Ovary (tissue), 9 donors: ENCODE results near the gene CEP170B. TPM values are rescaled to one million over a fixed set of nuclear protein-coding genes. Genes with fewer than 3 reads are reported as not detected.

ENCODE experiments used
- DNase-seq, 5 donors: peaks; one replicate each; pipeline ENCODE4 v3.0.0-alpha.2; 2019 to 2020
- H3K27ac ChIP-seq, 2 donors: fragments of 200-600 bp; one replicate each; pipeline versions ENCODE4 v1.5.1 to v1.8.0; 2019 to 2022
- H3K27me3 ChIP-seq: fragments of 200-600 bp; one replicate; pipeline ENCODE4 v1.8.0; 2022
- H3K36me3 ChIP-seq: fragments of 200-600 bp; sonication (generic); one replicate; pipeline ENCODE4 v1.5.1; 2019
- H3K4me1 ChIP-seq: one replicate; pipeline ENCODE4 v1.8.1; 2013; ENCODE audit warnings: mild to moderate bottlenecking, moderate library complexity; ENCODE audit not compliant: insufficient read depth
- H3K4me3 ChIP-seq: fragments of 200-600 bp; sonication (generic); one replicate; pipeline ENCODE4 v1.5.1; 2017
- H3K9me3 ChIP-seq, 2 donors: fragments of 200-600 bp in 1 of 2; sonication (generic) in 1 of 2; one replicate each; pipeline versions ENCODE4 v1.5.1 to v1.8.1; 2013 to 2019; ENCODE audit warnings: mild to moderate bottlenecking in 1 of 2, moderate library complexity in 1 of 2
- CTCF ChIP-seq, 3 donors: fragments of 450-650 bp in 2 of 3; fragments of 200-600 bp in 1 of 3; IDR thresholded peaks; one replicate each; pipeline versions ENCODE4 v1.5.1 to v1.8.0; 2016 to 2022; ENCODE audit warnings: antibody characterized with exemption in 3 of 3, mild to moderate bottlenecking in 1 of 3
- EP300 ChIP-seq: sonication (generic); formaldehyde crosslinking; IDR thresholded peaks from one replicate; pipeline ENCODE4 v1.6.1; 2017; ENCODE audit warnings: antibody characterized with exemption
- POLR2A ChIP-seq: fragments of 450-650 bp; IDR thresholded peaks from one replicate; pipeline ENCODE4 v1.6.1; 2017; ENCODE audit warnings: antibody characterized with exemption, mild to moderate bottlenecking, moderate library complexity
- WGBS, 3 donors: extraction: QIAGEN DNeasy Blood & Tissue Kit in 1 of 3; methylation state at CpG; one replicate each; pipeline versions ENCODE4 v1.1.5 to v1.1.7; 2013 to 2017; 5-methylcytosine and 5-hydroxymethylcytosine counted together
- intact Hi-C, 4 donors: fragments of 100-400 bp; cut with DNase I; formaldehyde crosslinking; loops; one replicate each; pipeline versions ENCODE4 v1.11.0 to v1.15.1; 2022 to 2023
- polyA plus RNA-seq, 2 donors: library from polyadenylated mRNA; stranded (reverse); fragments of 200-250 nt in 1 of 2; fragments of 350-450 nt in 1 of 2; fragmentation: Illumina TruSeq in 1 of 2; extraction: RNeasy Lipid Tissue Mini Kit (QIAGEN cat#74804) in 1 of 2; gene quantifications; one replicate each; pipeline ENCODE4 v1.2.3, GENCODE V29; 2013 to 2014
- total RNA-seq, 7 donors: library from RNA; depleted of rRNA in 2 of 7; stranded (reverse); fragments of >200 nt in 2 of 7; fragmentation: NEBNext Ultra II Directional in 3 of 7; extraction: Animal tissue kit (Norgen Biotek cat#: 25700) in 3 of 7; gene quantifications; one replicate each; pipeline versions ENCODE4 v1.1.0 to v1.2.4, GENCODE V29; 2016 to 2023
- donor health status: DM: no; HTN: no; CAD: no; lungs with moderate emphysema.
- donor health status: DM: no; HTN: no; CAD: no.
- donor health status: Bipolar disorder and iron deficiency.
- donor health status: DM: yes; HTN: yes; CAD: no.
- donor health status: DM: no; HTN: no; CAD: no.
- donor health status: DM: yes; HTN: yes; CAD: no.

CEP170B gene
- total and polyA plus RNA-seq, 9 donors: 1.9 to 22.7 (median 9.9) TPM

- TF ChIP-seq CTCF (IDR thresholded peaks at IDR 0.05) (no peak), EP300 (no peak)
- WGBS, 3 donors: 63 to 74% (median 72%) methylated on average over 3 of the region's 3 CpGs
- Histone ChIP-seq H3K36me3 (no peaks in the 10 kb centered on the region), H3K27ac (no peak overlapping the region), H3K4me1 (no peaks in the 10 kb centered on the region), H3K4me3 (no peak overlapping the region), H3K9me3 (no peaks in the 10 kb centered on the region), H3K27me3 (no peaks in the 10 kb centered on the region)
- DNase-seq: no peak
- intact Hi-C loops: no loop called here
Measured at GRCh38 chr14:104919993-104920315, 54.9 kb downstream of the CEP170B start.

GRCh38 chr14:104923640-104924420 lies 58.8 kb downstream of the CEP170B start:
- Histone ChIP-seq H3K4me3 (no peak overlapping the region), H3K9me3 (no peaks in the 10 kb centered on the region), H3K27ac (no peak overlapping the region), H3K27me3 (no peaks in the 10 kb centered on the region), H3K36me3 (no peaks in the 10 kb centered on the region), H3K4me1 (no peaks in the 10 kb centered on the region)
- intact Hi-C loops: no loop called here
- 87 to 94% (median 88%) methylated on average over 4 of the region's 4 CpGs for WGBS, 3 donors
- DNase-seq: no peak
- TF ChIP-seq POLR2A: no peak
- TF ChIP-seq EP300: no peak
- TF ChIP-seq CTCF (IDR thresholded peaks at IDR 0.05): no peak

GRCh38 chr14:104924421-104925213 lies 59.5 kb downstream of the CEP170B start, which contains the start of gene PLD4:
TSS of gene PLD4 (plus strand) at chr14:104924879. CDS start at chr14:104927141, 2,262 bp downstream.
- no peak for TF ChIP-seq POLR2A
- TF ChIP-seq CTCF (IDR thresholded peaks at IDR 0.05): no peak
- TF ChIP-seq EP300: no peak
- no peak within 1 kb of the TSS for H3K27ac ChIP-seq
- WGBS, 3 donors: 81 to 84% (median 82%) methylated on average over 14 of the region's 14 CpGs

GRCh38 chr14:104925214-104925854 lies 60.3 kb downstream of the CEP170B start:
- Histone ChIP-seq H3K4me3 (no peak overlapping the region), H3K4me1 (no peaks in the 10 kb centered on the region), H3K36me3 (no peaks in the 10 kb centered on the region), H3K27me3 (no peaks in the 10 kb centered on the region), H3K9me3 (no peaks in the 10 kb centered on the region), H3K27ac (no peak overlapping the region)
- DNase-seq: no peak
- WGBS, 3 donors: 71 to 84% (median 78%) methylated on average over 7 to 10 of the region's 10 CpGs
- intact Hi-C loops: no loop called here
- TF ChIP-seq POLR2A (no peak), CTCF (IDR thresholded peaks at IDR 0.05) (no peak), EP300 (no peak)

More at GRCh38 chr14:104924421-104925213, 59.5 kb downstream of the CEP170B start, which contains the start of gene PLD4:
- H3K36me3 ChIP-seq: no peaks in the 10 kb centered on the region
- no peak within 1 kb of the TSS for H3K4me3 ChIP-seq
- H3K4me1 ChIP-seq: no peaks in the 10 kb centered on the region
- intact Hi-C loops: no loop called here
- no peaks in the 10 kb centered on the region for H3K27me3 ChIP-seq
- no peak for DNase-seq
- H3K9me3 ChIP-seq: no peaks in the 10 kb centered on the region
